Effector memory CD8-positive, alpha-beta T cell (primary cell): Measurements from ENCODE around the gene RRP12.

Experiments used
- ATAC-seq: fragments of 150-1000 bp; cut with Tn5 transposase; replicated peaks from 2 replicates; pipeline ENCODE4 v1.10.0; 2021; ENCODE audit warnings: mild to moderate bottlenecking, moderate library complexity
- DNase-seq, 3 experiments: peaks; one replicate each; pipeline ENCODE4 v3.0.0; 2021
- H3K27ac Mint-ChIP-seq, 2 donors: one replicate each; pipeline ENCODE4 v1.8.0; 2022; ENCODE audit warnings: mild to moderate bottlenecking in 2 of 2, mixed read lengths in 2 of 2, moderate library complexity in 2 of 2
- H3K27me3 Mint-ChIP-seq, 2 donors: one replicate each; pipeline ENCODE4 v1.8.0; 2022; ENCODE audit warnings: mixed read lengths in 2 of 2
- H3K36me3 Mint-ChIP-seq: one replicate; pipeline ENCODE4 v1.8.0; 2022; ENCODE audit warnings: mild to moderate bottlenecking, moderate library complexity, mixed read lengths; ENCODE audit not compliant: insufficient read depth
- H3K4me1 Mint-ChIP-seq, 2 donors: one replicate each; pipeline ENCODE4 v1.8.0; 2022; ENCODE audit warnings: low read depth in 2 of 2, mixed read lengths in 2 of 2
- H3K4me3 Mint-ChIP-seq, 2 donors: one replicate each; pipeline ENCODE4 v1.8.0; 2022; ENCODE audit warnings: mild to moderate bottlenecking in 2 of 2, mixed read lengths in 2 of 2, moderate library complexity in 2 of 2
- H3K9me3 Mint-ChIP-seq, 2 donors: one replicate each; pipeline ENCODE4 v1.8.0; 2022; ENCODE audit warnings: mixed read lengths in 2 of 2
- total RNA-seq, 9 experiments: gene quantifications; one replicate each; lab custom pipeline; 2026; lab: John Stamatoyannopoulos, UW

RRP12 gene
- 31.1 to 305 (median 233) reads per million in 9 experiments for total RNA-seq

GRCh38 chr10:97400665-97401454 is at the start of gene RRP12:
Gene RRP12 (minus strand): TSS chr10:97401340. CDS start chr10:97401231, 109 bp downstream.
- peaks cover 9 to 11% of the 10 kb centered on the region in 2 donors for H3K4me1 Mint-ChIP-seq
- peak within 1 kb of the TSS; percentile 98 to 99 for H3K27ac Mint-ChIP-seq
- DNase-seq: peak; percentile 83 to 87 (median 84)
- peaks cover 46% of the 10 kb centered on the region for H3K36me3 Mint-ChIP-seq
- H3K9me3 Mint-ChIP-seq: no peaks in the 10 kb centered on the region
- peak within 1 kb of the TSS; percentile 96 to 98 for H3K4me3 Mint-ChIP-seq
- peak; percentile 97 for ATAC-seq
- no peaks in the 10 kb centered on the region for H3K27me3 Mint-ChIP-seq

- ATAC-seq (no peak), DNase-seq (no peak)
- no peaks in the 10 kb centered on the region for H3K9me3 Mint-ChIP-seq
- H3K36me3 Mint-ChIP-seq: peaks cover 11% of the 10 kb centered on the region
- no peaks in the 10 kb centered on the region for H3K27me3 Mint-ChIP-seq
- H3K4me1 Mint-ChIP-seq: peaks cover 17 to 23% of the 10 kb centered on the region in 2 donors
- peak overlapping the region in 1 of 2 donors; percentile 57 for H3K27ac Mint-ChIP-seq
- no peak overlapping the region for H3K4me3 Mint-ChIP-seq
Measured at GRCh38 chr10:97450828-97451227, 49.7 kb upstream of the RRP12 start.

GRCh38 chr10:97445722-97446639 is 44.8 kb upstream of the RRP12 start, which contains the start of the genes EXOSC1 and ZDHHC16:
Gene EXOSC1 (minus strand): TSS chr10:97446006. CDS start chr10:97445985, 21 bp downstream.
Gene ZDHHC16 (plus strand): TSS chr10:97446175. CDS start chr10:97451676, 5,501 bp downstream.
- H3K27ac Mint-ChIP-seq: peak within 1 kb of the TSS; percentile 95 to 96
- H3K4me1 Mint-ChIP-seq: peaks cover 32 to 34% of the 10 kb centered on the region in 2 donors
- ATAC-seq (peak; percentile 96), DNase-seq (peak; percentile 82 to 85 (median 84))
- no peaks in the 10 kb centered on the region for H3K27me3 Mint-ChIP-seq
- no peaks in the 10 kb centered on the region for H3K9me3 Mint-ChIP-seq
- peak within 1 kb of the TSS; percentile 99 to 100 for H3K4me3 Mint-ChIP-seq
- peaks cover 21% of the 10 kb centered on the region for H3K36me3 Mint-ChIP-seq

- Mint-ChIP-seq H3K9me3 (no peaks in the 10 kb centered on the region), H3K27ac (peak overlapping the region; percentile 95 to 96), H3K4me3 (peak overlapping the region; percentile 99 to 100), H3K27me3 (no peaks in the 10 kb centered on the region), H3K36me3 (peaks cover 27% of the 10 kb centered on the region), H3K4me1 (peaks cover 26 to 32% of the 10 kb centered on the region in 2 donors)
- ATAC-seq (no peak), DNase-seq (no peak)
Measured at GRCh38 chr10:97445357-97445721, 44.2 kb upstream of the RRP12 start.

DNA sequence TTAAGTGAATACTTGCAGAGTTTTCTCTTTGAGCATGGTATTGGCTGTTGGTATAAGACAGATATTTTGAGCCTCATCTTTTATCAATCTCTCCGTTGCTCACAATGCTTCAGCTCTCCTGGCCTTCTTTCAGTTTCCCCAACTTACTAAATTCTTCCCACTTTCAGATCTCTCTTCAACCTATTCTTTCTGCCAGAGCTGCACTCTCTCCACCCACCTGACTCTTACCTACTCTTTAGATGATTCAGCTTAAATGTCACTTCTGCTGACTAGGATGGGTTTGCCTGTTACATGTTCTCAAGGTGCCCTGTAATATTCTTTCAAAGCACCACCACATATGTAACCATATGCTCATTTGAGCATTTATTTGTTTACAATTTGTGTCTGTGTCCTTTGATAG is 43.1 kb upstream of the RRP12 start:
- Mint-ChIP-seq H3K27ac (peak overlapping the region; percentile 95 to 96), H3K4me3 (peak overlapping the region in 1 of 2 donors; percentile 99), H3K36me3 (peaks cover 37% of the 10 kb centered on the region), H3K27me3 (no peaks in the 10 kb centered on the region), H3K4me1 (peaks cover 25 to 29% of the 10 kb centered on the region in 2 donors), H3K9me3 (no peaks in the 10 kb centered on the region)
- ATAC-seq: no peak
- no peak for DNase-seq

- no peak for ATAC-seq
- Mint-ChIP-seq H3K4me3 (no peak overlapping the region), H3K36me3 (peaks cover 55% of the 10 kb centered on the region), H3K27me3 (no peaks in the 10 kb centered on the region), H3K4me1 (peaks cover 20 to 21% of the 10 kb centered on the region in 2 donors), H3K9me3 (no peaks in the 10 kb centered on the region), H3K27ac (no peak overlapping the region)
- DNase-seq: no peak
Measured at GRCh38 chr10:97442277-97442676, 41.1 kb upstream of the RRP12 start.

- no peaks in the 10 kb centered on the region for H3K9me3 Mint-ChIP-seq
- peak overlapping the region in 1 of 2 donors; percentile 44 for H3K27ac Mint-ChIP-seq
- no peak for ATAC-seq
- H3K4me1 Mint-ChIP-seq: no peaks in the 10 kb centered on the region
- H3K27me3 Mint-ChIP-seq: no peaks in the 10 kb centered on the region
- H3K36me3 Mint-ChIP-seq: peaks cover 81% of the 10 kb centered on the region
- H3K4me3 Mint-ChIP-seq: no peak overlapping the region
- no peak for DNase-seq
Measured at GRCh38 chr10:97435211-97435610, 34.1 kb upstream of the RRP12 start.

DNA sequence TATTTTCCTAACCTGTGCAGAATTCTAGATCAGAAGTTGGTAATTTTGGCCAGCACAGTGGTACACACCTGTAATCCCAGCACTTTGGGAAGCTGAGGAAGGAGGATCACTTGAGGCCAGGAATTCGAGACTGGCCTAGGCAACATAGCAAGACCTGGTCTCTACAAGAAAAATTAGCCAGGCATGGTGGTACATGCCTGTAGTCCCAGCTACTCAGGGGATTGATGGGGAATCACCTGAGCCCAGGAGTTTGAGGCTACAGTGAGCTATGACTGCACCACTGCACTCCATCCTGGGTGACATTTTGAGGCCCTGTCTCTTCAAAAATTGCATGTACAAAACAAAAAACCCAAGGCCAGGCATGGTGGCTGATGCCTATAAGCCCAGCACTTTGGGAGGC is 33.4 kb upstream of the RRP12 start:
- H3K36me3 Mint-ChIP-seq: peaks cover 81% of the 10 kb centered on the region
- DNase-seq (no peak), ATAC-seq (no peak)
- no peak overlapping the region for H3K4me3 Mint-ChIP-seq
- H3K4me1 Mint-ChIP-seq: peaks cover 0 to 3% of the 10 kb centered on the region in 2 donors
- H3K9me3 Mint-ChIP-seq: no peaks in the 10 kb centered on the region
- peak overlapping the region in 1 of 2 donors; percentile 36 for H3K27ac Mint-ChIP-seq
- no peaks in the 10 kb centered on the region for H3K27me3 Mint-ChIP-seq

DNA sequence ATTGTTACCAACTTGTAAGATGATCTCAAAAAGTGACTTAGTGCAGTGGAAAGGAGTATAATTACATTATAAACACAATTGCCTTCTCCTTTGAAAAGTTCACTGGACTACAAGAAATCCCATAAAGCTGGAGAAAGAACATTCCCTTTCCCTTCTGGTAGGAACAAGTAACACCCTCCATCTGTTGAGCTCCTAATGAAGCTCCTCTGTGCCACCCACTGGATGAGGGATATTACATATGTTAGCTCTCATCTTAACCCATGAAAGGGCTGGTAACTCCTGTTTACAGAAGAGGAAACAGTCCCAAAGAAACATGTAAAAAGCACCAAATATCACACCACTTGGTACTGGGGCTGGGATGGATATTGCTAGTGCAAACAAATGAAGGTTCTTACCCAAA is 32.9 kb upstream of the RRP12 start:
- DNase-seq (no peak), ATAC-seq (no peak)
- peak overlapping the region in 1 of 2 donors; percentile 36 for H3K27ac Mint-ChIP-seq
- no peaks in the 10 kb centered on the region for H3K9me3 Mint-ChIP-seq
- H3K4me1 Mint-ChIP-seq: peaks cover 5 to 6% of the 10 kb centered on the region in 2 donors
- H3K27me3 Mint-ChIP-seq: no peaks in the 10 kb centered on the region
- peaks cover 82% of the 10 kb centered on the region for H3K36me3 Mint-ChIP-seq
- no peak overlapping the region for H3K4me3 Mint-ChIP-seq

DNA sequence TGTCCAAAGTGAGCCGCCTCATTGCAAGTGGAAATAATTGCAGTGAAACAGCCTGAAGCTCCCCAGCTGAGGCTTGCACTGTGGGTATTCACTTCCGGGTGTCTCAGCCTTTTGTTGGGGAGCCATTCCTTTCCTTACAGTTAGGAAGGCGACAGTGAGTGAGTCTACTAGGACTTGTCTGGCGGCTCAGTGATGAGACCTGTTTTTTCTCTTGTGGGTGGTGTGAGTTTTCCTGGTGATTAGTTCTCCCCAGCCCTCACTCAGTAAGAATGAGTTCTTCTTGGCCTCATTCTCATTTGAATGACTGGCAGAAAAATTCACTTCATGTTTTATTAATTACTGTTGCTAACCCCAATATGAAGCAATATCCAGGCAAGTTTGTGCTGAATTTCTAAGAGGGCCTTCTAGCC is 27.4 kb upstream of the RRP12 start:
- DNase-seq (no peak), ATAC-seq (no peak)
- Mint-ChIP-seq H3K4me1 (peaks cover 22 to 25% of the 10 kb centered on the region in 2 donors), H3K4me3 (peak overlapping the region; percentile 87 to 93), H3K27ac (peak overlapping the region; percentile 77 to 93), H3K27me3 (no peaks in the 10 kb centered on the region), H3K9me3 (no peaks in the 10 kb centered on the region), H3K36me3 (peaks cover 59% of the 10 kb centered on the region)

- no peak for DNase-seq
- Mint-ChIP-seq H3K4me3 (peak overlapping the region; percentile 87 to 93), H3K4me1 (peaks cover 27 to 28% of the 10 kb centered on the region in 2 donors), H3K27me3 (no peaks in the 10 kb centered on the region), H3K9me3 (no peaks in the 10 kb centered on the region), H3K27ac (peak overlapping the region; percentile 77 to 93), H3K36me3 (peaks cover 54% of the 10 kb centered on the region)
- ATAC-seq: no peak
Measured at GRCh38 chr10:97427571-97428179, 26.5 kb upstream of the RRP12 start.

DNA sequence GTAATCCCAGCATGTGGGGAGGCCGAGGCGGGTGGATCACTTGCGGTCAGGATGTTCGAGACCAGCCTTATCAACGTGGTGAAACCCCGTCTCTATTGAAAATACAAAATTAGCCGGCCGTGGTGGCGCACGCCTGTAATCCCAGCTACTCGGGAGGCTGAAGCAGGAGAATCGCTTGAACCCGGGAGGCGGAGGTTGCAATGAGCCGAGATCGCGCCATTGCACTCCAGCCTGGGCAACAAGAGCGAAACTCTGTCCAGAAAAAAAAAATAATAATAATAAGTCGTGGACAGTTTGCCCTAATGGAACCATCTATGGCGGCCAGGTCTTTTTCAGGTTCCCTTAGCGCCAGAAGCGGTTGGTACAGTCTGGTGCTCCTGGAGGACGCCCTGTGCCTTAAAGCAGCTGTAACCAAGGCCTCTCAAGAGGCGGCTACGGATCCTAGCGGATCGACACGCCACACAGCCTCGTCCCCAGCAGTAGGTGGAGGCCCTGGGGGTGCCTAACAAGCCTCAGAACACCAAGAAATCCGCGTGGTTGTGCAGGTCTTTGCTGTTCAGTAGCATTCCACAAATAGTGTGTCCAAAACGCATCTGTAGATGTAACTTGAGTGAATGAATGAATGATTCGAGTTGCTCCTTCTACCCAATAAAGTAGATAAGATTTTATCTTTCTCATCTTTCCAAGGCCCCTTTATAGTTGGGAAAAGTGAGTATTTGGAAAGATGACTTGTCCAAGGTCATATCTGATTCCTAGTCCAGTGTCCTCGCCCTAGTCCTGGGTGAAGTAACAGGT is 25.8 kb upstream of the RRP12 start:
- Mint-ChIP-seq H3K27me3 (no peaks in the 10 kb centered on the region), H3K36me3 (peaks cover 52% of the 10 kb centered on the region), H3K4me3 (peak overlapping the region; percentile 87 to 93), H3K27ac (peak overlapping the region; percentile 93 to 98), H3K4me1 (peaks cover 27 to 28% of the 10 kb centered on the region in 2 donors), H3K9me3 (no peaks in the 10 kb centered on the region)
- DNase-seq (no peak), ATAC-seq (no peak)
